PFSK-1 (cell line): Measurements from ENCODE around the gene OR4P4.

Experiments used
- FOXP2 ChIP-seq: optimal IDR thresholded peaks from 2 replicates; pipeline ENCODE3; 2011; ENCODE audit warnings: borderline replicate concordance, control low read depth, inconsistent platforms; ENCODE audit not compliant: insufficient read depth; ENCODE audit errors: extremely low read length, extremely low read depth
- POLR2AphosphoS5 ChIP-seq: IDR thresholded peaks from 2 replicates; pipeline ENCODE4 v1.6.1; 2012; ENCODE audit warnings: low read depth, mild to moderate bottlenecking, control low read depth, low read length, moderate library complexity
- REST ChIP-seq, 2 experiments: IDR thresholded peaks; 2 replicates each; pipeline versions ENCODE4 v1.6.1 to v1.8.0; 2011 to 2012; ENCODE audit warnings: low read depth in 2 of 2, low read length in 2 of 2, control low read depth in 1 of 2, inconsistent platforms in 1 of 2, mild to moderate bottlenecking in 1 of 2, moderate library complexity in 1 of 2; ENCODE audit not compliant: insufficient read depth in 1 of 2

- TF ChIP-seq POLR2AphosphoS5 (no peak), REST (IDR thresholded peaks at IDR 0.05; ENCODE audit: insufficient read depth in 1 of 2, low read depth in 2 of 2, low read length in 2 of 2) (no peak), FOXP2 (no peak)
Measured at GRCh38 chr11:55661901-55662300, 27.0 kb downstream of the OR4P4 start, which contains the start of gene OR4C6.
